K562 (cell line): ENCODE results near the gene RBM4B. TPM values are rescaled to one million over a fixed set of nuclear protein-coding genes. Genes with fewer than 3 reads are reported as not detected.

Experiments used
- AFF1 ChIP-seq, 2 experiments: fragments of 450-650 bp; IDR thresholded peaks; 2 replicates each; pipeline ENCODE4 v1.6.1; 2018; ENCODE audit warnings: mild to moderate bottlenecking in 2 of 2, low read depth in 1 of 2; ENCODE audit not compliant: partially characterized antibody in 2 of 2
- ETV5 ChIP-seq: sonication (generic); formaldehyde crosslinking; IDR thresholded peaks from 2 replicates; pipeline ENCODE4 v1.4.0; 2020; ENCODE audit warnings: low read depth, mild to moderate bottlenecking, missing genetic modification reagents
- FOSL1 ChIP-seq: fragments of 200-800 bp; sonication (Bioruptor generic); conservative IDR thresholded peaks from 2 replicates; pipeline ENCODE4 v1.6.1; 2016; ENCODE audit warnings: missing genetic modification characterization, missing compliant biosample characterization
- FOXK2 ChIP-seq, 2 experiments: fragments of 450-650 bp; IDR thresholded peaks in 1 of 2; conservative IDR thresholded peaks in 1 of 2; 2 replicates each; pipeline ENCODE4 v1.6.1; 2016; ENCODE audit warnings: low read depth in 2 of 2, mild to moderate bottlenecking in 1 of 2
- HDAC1 ChIP-seq, 2 experiments: fragments of 450-650 bp; IDR thresholded peaks; 2 replicates each; pipeline ENCODE4 v1.6.1; 2016 to 2017; ENCODE audit warnings: inconsistent platforms in 1 of 2, mild to moderate bottlenecking in 1 of 2, moderate library complexity in 1 of 2
- ILK ChIP-seq: fragments of 450-650 bp; IDR thresholded peaks from 2 replicates; pipeline ENCODE4 v1.6.1; 2016; ENCODE audit warnings: missing genetic modification characterization, low read depth, mild to moderate bottlenecking, missing compliant biosample characterization, moderate library complexity, borderline replicate concordance
- JUN ChIP-seq, 2 experiments: sonication (generic) in 1 of 2; formaldehyde crosslinking in 1 of 2; IDR thresholded peaks; 2 replicates each; pipeline versions ENCODE4 v1.6.1 to v1.8.0; 2012 to 2022; ENCODE audit warnings: borderline replicate concordance in 2 of 2, mild to moderate bottlenecking in 2 of 2, improper control_type of control experiment in 1 of 2, low read depth in 1 of 2, low read length in 1 of 2, missing genetic modification reagents in 1 of 2
- NFYB ChIP-seq: IDR thresholded peaks from 2 replicates; pipeline ENCODE4 v1.6.1; 2011; ENCODE audit warnings: mild to moderate bottlenecking, moderate library complexity; ENCODE audit not compliant: insufficient read length; ENCODE audit errors: extremely low read depth
- NKRF ChIP-seq: fragments of 450-650 bp; IDR thresholded peaks from 2 replicates; pipeline ENCODE4 v1.6.1; 2016; ENCODE audit warnings: borderline replicate concordance
- RBM39 ChIP-seq: fragments of 200-400 bp; formaldehyde crosslinking; optimal IDR thresholded peaks from 2 replicates; pipeline ENCODE3; 2018; ENCODE audit warnings: low read depth, low read length
- TAF7 ChIP-seq: fragments of 450-650 bp; IDR thresholded peaks from 2 replicates; pipeline ENCODE4 v1.6.1; 2016; ENCODE audit warnings: missing genetic modification characterization, missing compliant biosample characterization
- THAP7 ChIP-seq: fragments of 250-450 bp; sonication (Bioruptor Pico); IDR thresholded peaks from 2 replicates; pipeline ENCODE4 v1.5.0; 2021
- ZBTB49 ChIP-seq: sonication (generic); formaldehyde crosslinking; IDR thresholded peaks from 2 replicates; pipeline ENCODE4 v1.8.0; 2022; ENCODE audit warnings: missing genetic modification reagents, mild to moderate bottlenecking, borderline replicate concordance
- ZFPM2 ChIP-seq: fragments of 250-450 bp; sonication (Bioruptor Pico); IDR thresholded peaks from 2 replicates; pipeline ENCODE4 v1.5.1; 2022; ENCODE audit warnings: mild to moderate bottlenecking
- ZNF197 ChIP-seq: fragments of 200-800 bp; sonication (Bioruptor generic); IDR thresholded peaks from 2 replicates; pipeline ENCODE4 v1.6.1; 2016; ENCODE audit warnings: low read depth, missing genetic modification characterization, missing compliant biosample characterization
- ZNF212 ChIP-seq: fragments of 450-650 bp; formaldehyde crosslinking; IDR thresholded peaks from 2 replicates; pipeline ENCODE4 v1.4.0; 2020; ENCODE audit warnings: mild to moderate bottlenecking
- polyA plus RNA-seq, 8 experiments: library from polyadenylated mRNA; depleted of rRNA in 4 of 8; stranded (reverse) in 5 of 8; unstranded in 3 of 8; fragments of >200 nt; fragmentation: Nextera tagmentation in 2 of 8; fragmentation: Illumina TruSeq in 1 of 8; extraction: Ambion mirVana in 2 of 8; extraction: Trizol in 1 of 8; gene quantifications; 2 replicates each; pipeline versions ENCODE4 v1.2.1 to v1.2.3, GENCODE V29; 2011 to 2014; ENCODE audit warnings: inconsistent platforms in 1 of 8, missing spikeins in 1 of 8
- total RNA-seq, 7 experiments: library from RNA; depleted of rRNA in 6 of 7; stranded (reverse); fragments of >200 nt in 6 of 7; fragmentation: Illumina TruSeq in 2 of 7; extraction: Trizol in 2 of 7; gene quantifications; 2 replicates each; pipeline versions ENCODE4 v1.2.1 to v1.2.3, GENCODE V29; 2011 to 2021; ENCODE audit warnings: low replicate concordance in 1 of 7

The RBM4B gene
- total and polyA plus RNA-seq, 9 of the 15 experiments (the other 6 are each of a cell fraction or from before 2014, with no cell fraction given) = 14.6 to 39.9 (median 23.3) TPM

GRCh38 chr11:66616379-66617154 lies 61.1 kb downstream of the RBM4B start, which contains the start of gene RBM14 (continued):
- TF ChIP-seq ZBTB49 (no peak), ETV5 (CRISPR knock-in tag) (peak; percentile 19; the same call in 1 of the 2 replicates), RBM39 (no peak), ZNF212 (CRISPR knock-in tag) (peak; percentile 71; the same call in 1 of the 2 replicates), ILK (no peak), FOSL1 (peak; percentile 52; the same call in 1 of the 2 replicates), JUN (IDR thresholded peaks at IDR 0.05; ENCODE audit: borderline replicate concordance, low read depth, low read length) (no peak), JUN (CRISPR knock-in tag; IDR thresholded peaks at IDR 0.05; ENCODE audit: borderline replicate concordance) (0 out of 2 replicates have a peak, but pooled peaks have one; percentile 69), AFF1 (IDR thresholded peaks at IDR 0.05; ENCODE audit: low read depth in 1 of 2, partially characterized antibody in 2 of 2) (no peak), HDAC1 (IDR thresholded peaks at IDR 0.05) (peak in 1 of 2 experiments; percentile 87; a peak in 2 of 4 replicates), ZFPM2 (CRISPR knock-in tag) (peak; percentile 32; the same call in 1 of the 2 replicates), TAF7 (tag) (peak; percentile 97), ZNF197 (peak; percentile 93; the same call in 1 of the 2 replicates), FOXK2 (conservative IDR thresholded peaks at IDR 0.05 in 1 of 2, IDR thresholded peaks at IDR 0.05 in 1 of 2; ENCODE audit: low read depth in 2 of 2) (peak; percentile 20 to 58; a peak in 1 of 4 replicates), NFYB (peak; percentile 76), THAP7 (CRISPR knock-in tag) (0 out of 2 replicates have a peak, but pooled peaks have one; percentile 16), NKRF (peak; percentile 72; the same call in 1 of the 2 replicates)
